Prostate gland (tissue), 2 donors: Measurements from ENCODE around the gene RAD51B. TPM values are rescaled to one million over a fixed set of nuclear protein-coding genes. Genes with fewer than 3 reads are reported as not detected.
"Not testable (repeated sequence)": the region's sequence is repeated elsewhere in the genome, so short reads cannot be mapped to it uniquely, and the experiment has no call there.

ENCODE experiments used
- DNase-seq: peaks from one replicate; pipeline ENCODE4 v3.0.0-alpha.2; 2019; ENCODE audit warnings: low spot score
- H3K27ac ChIP-seq, 2 donors: fragments of 200-600 bp; sonication (generic); 2 replicates each; pipeline ENCODE4 v1.5.1; 2017 to 2019
- H3K27me3 ChIP-seq: fragments of 200-600 bp; sonication (generic); replicated peaks from 2 replicates; pipeline ENCODE4 v1.5.1; 2019; ENCODE audit not compliant: insufficient read depth
- H3K36me3 ChIP-seq, 2 donors: fragments of 200-600 bp; sonication (generic); 1 replicate in 1 of 2; 2 replicates in 1 of 2; pipeline versions ENCODE4 v1.5.1 to v1.8.1; 2017 to 2019
- H3K4me1 ChIP-seq: fragments of 200-600 bp; sonication (generic); replicated peaks from 2 replicates; pipeline ENCODE4 v1.5.1; 2019
- H3K4me3 ChIP-seq, 2 donors: fragments of 200-600 bp; sonication (generic); 2 replicates each; pipeline ENCODE4 v1.5.1; 2017 to 2019
- H3K9me3 ChIP-seq: fragments of 200-600 bp; sonication (generic); 2 replicates; pipeline ENCODE4 v1.5.1; 2017
- CTCF ChIP-seq, 4 experiments: fragments of 200-600 bp in 2 of 4; fragments of 450-650 bp in 2 of 4; sonication (generic) in 2 of 4; IDR thresholded peaks; 1 replicate in 3 of 4; 2 replicates in 1 of 4; pipeline ENCODE4 v1.5.1; 2016 to 2019; ENCODE audit warnings: antibody characterized with exemption in 4 of 4, mild to moderate bottlenecking in 2 of 4, moderate library complexity in 2 of 4
- POLR2A ChIP-seq: fragments of 450-650 bp; IDR thresholded peaks from one replicate; pipeline ENCODE4 v1.6.1; 2016; ENCODE audit warnings: antibody characterized with exemption, mild to moderate bottlenecking
- POLR2AphosphoS5 ChIP-seq: sonication (generic); formaldehyde crosslinking; IDR thresholded peaks from one replicate; pipeline ENCODE4 v1.6.1; 2017; ENCODE audit warnings: antibody characterized with exemption
- WGBS: methylation state at CpG from one replicate; pipeline ENCODE4 v1.1.5; 2018; 5-methylcytosine and 5-hydroxymethylcytosine counted together
- intact Hi-C: fragments of 100-400 bp; cut with DNase I; formaldehyde crosslinking; loops from one replicate; pipeline ENCODE4 v1.14.2; 2022
- total RNA-seq, 2 donors: library from RNA; depleted of rRNA; stranded (reverse); fragments of >200 nt; gene quantifications; one replicate each; pipeline ENCODE4 v1.1.0, GENCODE V29; 2016

RAD51B gene
- total RNA-seq, 2 donors from 2014 or later = 14.9 to 35.8 TPM

DNA sequence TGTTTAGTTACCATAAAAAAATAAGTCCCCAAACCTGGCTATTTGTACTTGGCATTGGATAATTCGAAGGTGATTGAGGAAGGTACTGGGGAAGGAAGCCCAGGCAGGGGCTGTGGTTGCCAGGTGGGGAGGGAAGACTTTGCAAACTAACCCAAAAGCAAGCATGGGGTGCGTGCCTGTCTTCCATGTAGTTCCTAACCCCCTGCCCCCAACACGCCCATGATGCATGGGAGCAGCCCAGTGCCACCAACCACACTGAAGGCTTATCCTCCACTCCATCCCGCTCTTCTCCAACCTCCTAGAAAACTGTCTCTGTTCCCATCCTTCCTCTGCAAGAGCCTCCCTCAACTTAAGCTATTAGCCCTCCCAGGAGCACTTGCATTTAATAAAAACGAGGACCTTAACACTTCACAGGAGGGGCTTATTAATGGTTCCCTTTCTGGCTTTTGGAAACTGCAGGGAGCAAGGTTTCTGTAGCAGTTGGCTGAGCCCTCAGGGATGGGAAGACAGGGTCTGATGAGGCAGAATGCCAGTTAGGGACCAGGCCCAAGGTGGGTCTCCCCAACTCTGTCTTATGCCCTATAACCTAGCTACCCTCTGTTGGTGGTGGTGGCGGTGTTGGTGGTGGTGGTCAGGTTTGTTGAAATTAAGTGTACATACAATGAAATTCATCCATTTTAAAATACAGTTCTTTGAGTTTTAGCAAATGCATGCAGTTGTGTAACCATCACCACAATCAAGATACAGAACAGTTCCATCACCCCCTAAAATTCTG lies 877.3 kb downstream of the RAD51B start:
- H3K4me3 ChIP-seq = no peak overlapping the region
- no peaks in the 10 kb centered on the region for H3K4me1 ChIP-seq
- no peak overlapping the region for H3K27ac ChIP-seq
- H3K36me3 ChIP-seq = no peaks in the 10 kb centered on the region
- no peaks in the 10 kb centered on the region for H3K27me3 ChIP-seq
- intact Hi-C loops = no loop called here
- no peak for TF ChIP-seq POLR2AphosphoS5
- no peak for TF ChIP-seq CTCF (IDR thresholded peaks at IDR 0.05)
- TF ChIP-seq POLR2A = no peak
- 98% methylated on average over 6 of the region's 6 CpGs for WGBS
- no peaks in the 10 kb centered on the region for H3K9me3 ChIP-seq
- DNase-seq = no peak

GRCh38 chr14:68698773-68699172 lies 879.2 kb downstream of the RAD51B start:
- DNase-seq, H3K27ac ChIP-seq, H3K4me1 ChIP-seq, H3K9me3 ChIP-seq, H3K27me3 ChIP-seq, H3K36me3 ChIP-seq, H3K4me3 ChIP-seq, intact Hi-C loops: not testable (repeated sequence)
- 88% methylated on average over 14 of the region's 14 CpGs for WGBS

DNA sequence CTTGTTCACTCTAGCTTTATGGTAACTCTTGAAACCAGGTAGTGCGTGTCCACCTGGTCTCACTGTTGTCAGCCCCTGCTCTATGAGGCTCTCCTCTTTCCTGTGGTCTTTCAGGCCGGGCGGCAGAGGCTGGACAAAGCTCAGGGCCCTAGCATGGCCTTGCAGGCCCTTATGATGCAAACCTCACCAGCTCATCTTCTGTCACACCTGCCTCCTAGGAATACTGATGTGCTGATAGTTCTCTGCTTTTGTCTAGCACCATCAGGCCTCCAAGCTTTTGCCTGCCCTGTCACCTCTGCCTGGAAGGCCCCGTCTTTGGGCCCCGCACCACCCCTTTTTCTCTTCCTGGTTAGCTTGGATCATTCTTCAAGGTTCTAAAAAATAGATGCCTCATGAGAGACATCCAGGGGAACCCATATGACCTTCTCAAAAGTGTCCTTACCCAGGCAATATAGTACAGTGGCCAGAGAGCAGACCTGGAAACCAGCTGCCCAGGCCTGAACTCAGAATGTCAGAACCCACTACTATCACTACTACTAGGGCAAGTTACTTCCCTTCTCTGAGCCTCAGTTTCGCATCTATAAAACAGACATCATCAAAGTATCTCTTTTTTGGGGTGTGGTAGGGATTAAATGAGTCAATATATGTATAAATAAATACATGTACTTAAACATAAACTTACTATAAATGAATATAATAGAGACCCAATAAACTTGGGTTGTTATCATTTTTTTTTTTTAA lies 881.6 kb downstream of the RAD51B start:
- DNase-seq = no peak

DNA sequence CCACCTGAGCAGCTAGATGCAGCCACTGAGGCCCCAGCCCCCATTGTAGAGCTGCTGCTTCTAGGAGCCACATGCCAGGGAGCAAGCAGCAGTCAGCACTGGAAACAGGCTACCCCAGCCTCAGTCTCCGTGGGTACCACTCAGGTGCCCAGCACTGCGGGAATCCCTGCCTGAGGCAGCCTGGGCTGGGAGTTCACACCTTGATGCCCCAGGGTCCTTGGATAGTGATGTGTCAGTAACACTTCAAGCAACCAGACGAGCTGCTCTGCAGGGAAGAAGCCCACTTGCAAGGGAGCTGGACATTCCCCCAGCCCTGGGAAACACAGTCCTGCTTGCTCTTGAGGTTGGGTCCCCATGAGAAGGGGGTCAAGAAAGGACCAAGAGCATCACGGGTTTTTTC lies 882.6 kb downstream of the RAD51B start:
- DNase-seq = no peak
- TF ChIP-seq CTCF (IDR thresholded peaks at IDR 0.05) = no peak
- no peak for TF ChIP-seq POLR2A
- peaks cover 4% of the 10 kb centered on the region for H3K4me1 ChIP-seq
- no peaks in the 10 kb centered on the region for H3K27me3 ChIP-seq
- no peak overlapping the region for H3K27ac ChIP-seq
- H3K4me3 ChIP-seq = no peak overlapping the region
- WGBS = 94% methylated on average over 4 of the region's 4 CpGs
- no peaks in the 10 kb centered on the region for H3K9me3 ChIP-seq
- intact Hi-C loops = no loop called here
- no peaks in the 10 kb centered on the region for H3K36me3 ChIP-seq

More for the DNA sequence above, 881.6 kb downstream of the RAD51B start:
- intact Hi-C loops = no loop called here
- Histone ChIP-seq H3K36me3 (no peaks in the 10 kb centered on the region), H3K4me1 (peaks cover 4% of the 10 kb centered on the region), H3K27me3 (no peaks in the 10 kb centered on the region), H3K9me3 (no peaks in the 10 kb centered on the region), H3K4me3 (no peak overlapping the region), H3K27ac (no peak overlapping the region)
- 98% methylated on average over 6 of the region's 6 CpGs for WGBS
- TF ChIP-seq CTCF (IDR thresholded peaks at IDR 0.05) (no peak), POLR2A (no peak), POLR2AphosphoS5 (no peak)

GRCh38 chr14:68702578-68702977 lies 883.0 kb downstream of the RAD51B start:
- H3K9me3 ChIP-seq = no peaks in the 10 kb centered on the region
- H3K27ac ChIP-seq = no peak overlapping the region
- TF ChIP-seq POLR2A (no peak), CTCF (IDR thresholded peaks at IDR 0.05) (no peak), POLR2AphosphoS5 (no peak)
- H3K36me3 ChIP-seq = no peaks in the 10 kb centered on the region
- H3K27me3 ChIP-seq = no peaks in the 10 kb centered on the region
- intact Hi-C loops = no loop called here
- WGBS = 93% methylated on average over 3 of the region's 3 CpGs
- peaks cover 4% of the 10 kb centered on the region for H3K4me1 ChIP-seq
- DNase-seq = no peak
- no peak overlapping the region for H3K4me3 ChIP-seq
